Measurements from ENCODE around the gene DHX8. TPM values are rescaled to one million over a fixed set of nuclear protein-coding genes. Genes with fewer than 3 reads are reported as not detected.
A peak's percentile ranks its signal among the peaks of the same experiment; 100 is the strongest.

DHX8 gene
- total and polyA plus RNA-seq, 8 donors, result 42.7 to 61.2 (median 46.0) TPM

DNA sequence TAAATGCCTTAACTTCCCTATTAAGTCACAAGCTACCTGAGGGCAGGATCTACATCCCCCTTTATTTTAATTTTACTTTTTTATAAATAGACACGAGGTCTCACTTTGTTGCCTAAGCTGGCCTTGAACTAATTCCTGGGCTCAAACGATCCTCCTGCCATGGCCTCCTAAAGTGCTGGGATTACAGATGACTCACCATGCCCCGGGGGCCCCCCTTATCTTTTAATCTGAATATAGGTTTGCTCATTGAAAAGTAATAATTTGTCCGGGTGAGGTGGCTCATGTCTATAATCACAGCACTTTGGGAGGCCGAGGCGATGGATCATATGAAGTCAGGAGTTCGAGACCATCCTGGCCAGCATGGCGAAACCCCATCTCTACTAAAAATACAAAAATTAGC, 48.2 kb downstream of the DHX8 start:
- H3K27ac ChIP-seq, result no peak overlapping the region
- H3K9me3 ChIP-seq, result no peaks in the 10 kb centered on the region
- H3K36me3 ChIP-seq, result peaks cover 0 to 18% of the 10 kb centered on the region in 2 donors
- no peak for DNase-seq
- intact Hi-C loops (cut with DNase I), result no loop called here
- H3K4me1 ChIP-seq, result peaks cover 16 to 23% of the 10 kb centered on the region in 2 donors
- H3K27me3 ChIP-seq, result no peaks in the 10 kb centered on the region
- ATAC-seq, result no peak
- H3K4me3 ChIP-seq, result no peak overlapping the region
- TF ChIP-seq, protein P1, sequence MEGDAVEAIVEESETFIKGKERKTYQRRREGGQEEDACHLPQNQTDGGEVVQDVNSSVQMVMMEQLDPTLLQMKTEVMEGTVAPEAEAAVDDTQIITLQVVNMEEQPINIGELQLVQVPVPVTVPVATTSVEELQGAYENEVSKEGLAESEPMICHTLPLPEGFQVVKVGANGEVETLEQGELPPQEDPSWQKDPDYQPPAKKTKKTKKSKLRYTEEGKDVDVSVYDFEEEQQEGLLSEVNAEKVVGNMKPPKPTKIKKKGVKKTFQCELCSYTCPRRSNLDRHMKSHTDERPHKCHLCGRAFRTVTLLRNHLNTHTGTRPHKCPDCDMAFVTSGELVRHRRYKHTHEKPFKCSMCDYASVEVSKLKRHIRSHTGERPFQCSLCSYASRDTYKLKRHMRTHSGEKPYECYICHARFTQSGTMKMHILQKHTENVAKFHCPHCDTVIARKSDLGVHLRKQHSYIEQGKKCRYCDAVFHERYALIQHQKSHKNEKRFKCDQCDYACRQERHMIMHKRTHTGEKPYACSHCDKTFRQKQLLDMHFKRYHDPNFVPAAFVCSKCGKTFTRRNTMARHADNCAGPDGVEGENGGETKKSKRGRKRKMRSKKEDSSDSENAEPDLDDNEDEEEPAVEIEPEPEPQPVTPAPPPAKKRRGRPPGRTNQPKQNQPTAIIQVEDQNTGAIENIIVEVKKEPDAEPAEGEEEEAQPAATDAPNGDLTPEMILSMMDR (IDR thresholded peaks at IDR 0.05), result no peak

DNA sequence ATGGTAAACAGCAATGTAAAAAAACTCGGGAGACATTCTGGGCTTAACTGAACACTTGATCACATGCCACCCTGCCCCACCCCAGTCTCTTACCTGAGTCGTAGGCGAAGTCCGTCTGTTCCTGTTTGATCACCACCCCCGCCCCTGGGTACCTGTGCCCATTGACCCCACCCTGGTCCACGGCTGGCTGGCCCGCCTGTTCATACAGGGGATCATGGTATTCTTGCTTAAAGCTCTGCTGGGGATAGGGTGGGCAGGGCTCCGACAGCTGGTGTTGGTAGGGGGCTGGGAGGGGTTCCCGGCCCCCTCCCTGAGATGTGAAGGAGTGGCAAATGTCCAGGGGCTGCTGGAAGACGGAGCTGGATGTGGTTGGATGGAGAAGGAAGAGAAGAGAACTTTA, 48.8 kb downstream of the DHX8 start:
- Histone ChIP-seq H3K27me3 (no peaks in the 10 kb centered on the region), H3K9me3 (no peaks in the 10 kb centered on the region), H3K27ac (no peak overlapping the region), H3K4me3 (no peak overlapping the region), H3K36me3 (peaks cover 0 to 12% of the 10 kb centered on the region in 2 donors), H3K4me1 (peaks cover 16 to 23% of the 10 kb centered on the region in 2 donors)
- TF ChIP-seq, protein P1 (IDR thresholded peaks at IDR 0.05), result no peak
- intact Hi-C loops (cut with DNase I), result no loop called here
- peak in 1 of 4 donors; percentile 78 for DNase-seq
- ATAC-seq, result no peak

DNA sequence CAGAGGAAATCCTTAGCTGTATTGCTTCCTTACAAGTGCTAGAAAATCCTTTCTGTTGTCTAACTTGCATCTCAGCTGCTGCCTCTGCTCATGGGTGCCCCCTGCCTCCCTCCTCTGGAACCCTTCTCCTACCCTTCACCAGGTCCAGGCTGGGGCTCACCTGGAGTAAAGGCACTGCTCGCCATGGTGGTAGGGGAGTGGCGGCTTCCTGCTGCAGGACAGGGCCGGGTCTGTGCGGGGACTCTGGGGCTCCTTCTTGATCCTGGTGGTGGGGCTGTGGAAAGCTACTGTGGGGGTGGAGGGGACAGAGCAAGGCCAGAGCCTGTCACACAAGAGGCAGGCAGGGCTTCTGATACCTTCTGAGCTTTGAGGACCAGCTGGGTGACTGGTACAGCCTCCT, 49.9 kb downstream of the DHX8 start:
- DNase-seq (no peak), ATAC-seq (no peak)
- TF ChIP-seq, protein P1 (IDR thresholded peaks at IDR 0.05), result no peak
- Histone ChIP-seq H3K27me3 (no peaks in the 10 kb centered on the region), H3K4me3 (no peak overlapping the region), H3K27ac (no peak overlapping the region), H3K4me1 (peaks cover 16 to 23% of the 10 kb centered on the region in 2 donors), H3K9me3 (no peaks in the 10 kb centered on the region), H3K36me3 (peaks cover 0 to under 1% of the 10 kb centered on the region in 2 donors)
- intact Hi-C loops (cut with DNase I), result no loop called here

DNA sequence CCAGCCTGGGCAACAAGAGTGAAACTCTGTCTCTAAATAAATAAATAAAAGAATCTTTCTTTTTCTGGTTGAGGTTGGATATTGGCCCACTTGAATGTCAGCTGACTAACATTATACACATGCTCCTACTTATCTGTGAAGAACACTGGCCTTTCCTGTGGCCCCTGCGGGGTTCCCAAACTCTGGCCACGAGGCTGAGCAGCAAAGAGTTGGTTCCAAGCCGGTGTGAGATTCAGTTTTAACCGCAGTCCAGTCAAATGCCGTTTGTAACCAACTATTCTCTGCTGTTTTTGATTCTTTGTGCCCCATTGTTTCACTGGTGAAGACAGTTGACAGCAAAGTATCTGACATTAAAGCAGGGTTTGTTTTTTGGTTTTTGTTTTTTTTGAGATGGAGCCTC, 51.1 kb downstream of the DHX8 start:
- intact Hi-C loops (cut with DNase I), result no loop called here
- ATAC-seq (no peak), DNase-seq (no peak)
- TF ChIP-seq, protein P1 (IDR thresholded peaks at IDR 0.05), result no peak
- H3K27me3 ChIP-seq, result no peaks in the 10 kb centered on the region
- peaks cover 14% of the 10 kb centered on the region in 2 donors for H3K4me1 ChIP-seq
- H3K27ac ChIP-seq, result no peak overlapping the region
- no peak overlapping the region for H3K4me3 ChIP-seq
- no peaks in the 10 kb centered on the region for H3K9me3 ChIP-seq
- no peaks in the 10 kb centered on the region for H3K36me3 ChIP-seq

DNA sequence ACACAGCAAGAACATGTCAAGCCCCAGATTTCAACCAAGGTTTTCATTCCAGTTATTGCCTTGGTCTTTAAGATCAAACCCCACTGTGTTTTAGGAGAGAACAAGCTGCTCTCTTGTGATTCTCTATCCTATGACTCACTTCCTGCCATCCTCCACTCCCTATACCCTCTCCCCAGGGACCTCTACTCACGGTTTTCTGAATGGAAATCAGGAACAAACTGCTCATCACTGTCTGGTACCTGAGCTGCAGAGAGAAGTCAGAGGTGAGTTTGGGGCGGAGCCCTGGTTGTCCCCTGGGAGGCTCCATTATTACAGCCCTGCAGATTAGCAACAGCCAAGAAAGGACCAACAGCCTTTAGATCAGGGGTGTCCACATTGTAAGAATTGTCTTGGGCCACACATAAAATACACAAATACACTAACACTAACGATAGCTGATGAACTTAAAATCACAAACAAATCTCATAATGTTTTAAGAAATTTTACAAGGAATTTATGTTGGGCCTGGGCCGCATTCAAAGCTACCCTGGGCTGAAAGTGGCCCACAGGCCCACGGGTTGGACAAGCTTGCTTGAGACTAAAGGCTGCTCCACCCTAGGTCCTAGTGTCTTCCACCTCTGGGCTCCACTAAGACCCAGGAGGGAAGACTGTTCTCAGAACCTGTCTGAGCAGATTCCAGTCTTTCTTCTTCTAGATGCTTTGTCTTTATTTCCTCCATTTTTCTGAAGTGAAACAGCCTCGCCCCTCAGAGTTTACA, 52.6 kb downstream of the DHX8 start:
- Histone ChIP-seq H3K4me1 (no peaks in the 10 kb centered on the region), H3K4me3 (no peak overlapping the region), H3K27me3 (no peaks in the 10 kb centered on the region), H3K36me3 (no peaks in the 10 kb centered on the region), H3K27ac (no peak overlapping the region), H3K9me3 (no peaks in the 10 kb centered on the region)
- intact Hi-C loops (cut with DNase I), result no loop called here
- no peak for ATAC-seq
- TF ChIP-seq, protein P1 (IDR thresholded peaks at IDR 0.05), result no peak
- DNase-seq, result no peak

Data from left lung (tissue), 10 donors.